Motor neuron (in vitro differentiated cells): ENCODE results near the gene ARHGAP24. TPM values are rescaled to one million over a fixed set of nuclear protein-coding genes. Genes with fewer than 3 reads are reported as not detected.
A peak's percentile ranks its signal among the peaks of the same experiment; 100 is the strongest.

Experiments
- ATAC-seq, 8 experiments: fragments of 200-7000 bp; cut with Tn5 transposase; replicated peaks in 6 of 8; 2 replicates each; pipeline ENCODE4 v1.8.0; 2021; ENCODE audit warnings: mild to moderate bottlenecking in 8 of 8, moderate library complexity in 8 of 8
- H3K27ac ChIP-seq, 2 donors: fragments of 250-450 bp; sonication (Bioruptor Pico); 2 replicates each; pipeline ENCODE4 v1.9.0; 2021; ENCODE audit warnings: antibody characterized with exemption in 2 of 2, mild to moderate bottlenecking in 2 of 2, moderate library complexity in 1 of 2
- H3K4me1 ChIP-seq, 2 donors: fragments of 250-450 bp; sonication (Bioruptor Pico); replicated peaks in 1 of 2; 2 replicates each; pipeline ENCODE4 v1.6.1; 2021; ENCODE audit warnings: antibody characterized with exemption in 2 of 2, mild to moderate bottlenecking in 2 of 2, moderate library complexity in 1 of 2
- H3K4me3 ChIP-seq, 5 donors: fragments of 250-450 bp; sonication (Bioruptor Pico); 2 replicates each; pipeline ENCODE4 v1.9.0; 2021; ENCODE audit warnings: antibody characterized with exemption in 5 of 5, mild to moderate bottlenecking in 5 of 5, moderate library complexity in 4 of 5
- WGBS, 10 experiments: fragments of 450-650 bp; shearing (Covaris generic); methylation state at CpG; one replicate each; pipeline ENCODE4 v1.0.0; 2022; 5-methylcytosine and 5-hydroxymethylcytosine counted together
- in situ Hi-C, 9 experiments: fragments of 400-800 bp; cut with MboI; loops; one replicate each; pipeline ENCODE4 v1.15.0; 2021; ENCODE audit warnings: low sequenced_read_pairs in 9 of 9, low pct_unique_long_range_greater_than_20kb in 2 of 9; ENCODE audit not compliant: unreplicated experiment in 9 of 9
- total RNA-seq, 8 experiments: library from RNA; unstranded; fragments of 300-600 nt; gene quantifications; 2 replicates each; pipeline versions ENCODE4 v1.2.3 to v1.2.4, GENCODE V29; 2022

The ARHGAP24 gene
- total RNA-seq, 8 experiments from 2014 or later = 0.67 to 17.6 (median 2.5) TPM

- peaks cover 0 to 3% of the 10 kb centered on the region in 2 donors for H3K4me1 ChIP-seq
- no peak overlapping the region for H3K27ac ChIP-seq
- ATAC-seq = no peak
- 83 to 100% (median 94%) methylated on average over 1 to 5 of the region's 5 CpGs; no CpG with 5 or more reads in 2 of the 10 experiments for WGBS, 10 experiments
- no peak overlapping the region for H3K4me3 ChIP-seq
- in situ Hi-C loops = no loop called here
Measured at GRCh38 chr4:85544751-85545150, 69.8 kb downstream of the ARHGAP24 start.

- no peak for ATAC-seq
- in situ Hi-C loops = no loop called here
- 50 to 100% (median 89%) methylated on average over 1 to 2 of the region's 2 CpGs; no CpG with 5 or more reads in 2 of the 10 experiments for WGBS, 10 experiments
- peaks cover 0 to 3% of the 10 kb centered on the region in 2 donors for H3K4me1 ChIP-seq
- H3K27ac ChIP-seq = no peak overlapping the region
- H3K4me3 ChIP-seq = no peak overlapping the region
Measured at GRCh38 chr4:85548116-85548515, 73.2 kb downstream of the ARHGAP24 start.

GRCh38 chr4:85548841-85549240, 73.9 kb downstream of the ARHGAP24 start:
- ATAC-seq = no peak
- H3K4me1 ChIP-seq = no peaks in the 10 kb centered on the region
- H3K27ac ChIP-seq = no peak overlapping the region
- no peak overlapping the region for H3K4me3 ChIP-seq
- in situ Hi-C loops = no loop called here
- 58 to 100% (median 89%) methylated on average over 1 to 2 of the region's 2 CpGs; no CpG with 5 or more reads in 2 of the 10 experiments for WGBS, 10 experiments

- ATAC-seq = peak in 2 of 8 experiments; percentile 65 to 75
- WGBS, 10 experiments = 75 to 100% (median 90%) methylated on average over 1 of the region's 1 CpG; no CpG with 5 or more reads in 6 of the 10 experiments
- Histone ChIP-seq H3K4me3 (no peak overlapping the region), H3K4me1 (peaks cover 0 to 24% of the 10 kb centered on the region in 2 donors), H3K27ac (no peak overlapping the region)
- in situ Hi-C loops = no loop called here
Measured at GRCh38 chr4:85555206-85555605, 80.3 kb downstream of the ARHGAP24 start.

- in situ Hi-C loops = no loop called here
- peak in 4 of 8 experiments; percentile 57 to 98 (median 76) for ATAC-seq
- H3K4me3 ChIP-seq = no peak overlapping the region
- peaks cover 0 to 28% of the 10 kb centered on the region in 2 donors for H3K4me1 ChIP-seq
- H3K27ac ChIP-seq = no peak overlapping the region
- WGBS, 10 experiments = 0 to 57% methylated on average over 1 of the region's 4 CpGs; no CpG with 5 or more reads in 8 of the 10 experiments
Measured at GRCh38 chr4:85556283-85556682, 81.3 kb downstream of the ARHGAP24 start.

- Histone ChIP-seq H3K27ac (no peak overlapping the region), H3K4me1 (peaks cover 0 to 28% of the 10 kb centered on the region in 2 donors), H3K4me3 (no peak overlapping the region)
- in situ Hi-C loops = no loop called here
- WGBS, 10 experiments = 20 to 100% (median 100%) methylated on average over 1 to 4 of the region's 6 CpGs; no CpG with 5 or more reads in 2 of the 10 experiments
- ATAC-seq = no peak
Measured at GRCh38 chr4:85557016-85557901, 82.3 kb downstream of the ARHGAP24 start.

- Histone ChIP-seq H3K4me3 (no peak overlapping the region), H3K4me1 (no peaks in the 10 kb centered on the region), H3K27ac (no peak overlapping the region)
- 80 to 100% (median 89%) methylated on average over 1 to 4 of the region's 4 CpGs; no CpG with 5 or more reads in 2 of the 10 experiments for WGBS, 10 experiments
- in situ Hi-C loops = no loop called here
- no peak for ATAC-seq
Measured at GRCh38 chr4:85565761-85566480, 91.0 kb downstream of the ARHGAP24 start.

- in situ Hi-C loops = no loop called here
- Histone ChIP-seq H3K4me3 (no peak overlapping the region), H3K27ac (no peak overlapping the region), H3K4me1 (no peaks in the 10 kb centered on the region)
- ATAC-seq = no peak
- WGBS, 10 experiments = 44 to 100% (median 87%) methylated on average over 1 to 2 of the region's 2 CpGs
Measured at GRCh38 chr4:85569730-85570299, 94.9 kb downstream of the ARHGAP24 start.

- in situ Hi-C loops = no loop called here
- no peak for ATAC-seq
- WGBS, 10 experiments = 35 to 100% (median 60%) methylated on average over 1 to 3 of the region's 3 CpGs; no CpG with 5 or more reads in 1 of the 10 experiments
- Histone ChIP-seq H3K4me1 (peaks cover 0 to 2% of the 10 kb centered on the region in 2 donors), H3K4me3 (no peak overlapping the region), H3K27ac (no peak overlapping the region)
Measured at GRCh38 chr4:85570388-85570787, 95.4 kb downstream of the ARHGAP24 start.

GRCh38 chr4:85571008-85571407, 96.1 kb downstream of the ARHGAP24 start:
- in situ Hi-C loops = no loop called here
- no peak overlapping the region for H3K4me3 ChIP-seq
- H3K4me1 ChIP-seq = peaks cover 0 to 2% of the 10 kb centered on the region in 2 donors
- no peak for ATAC-seq
- no peak overlapping the region for H3K27ac ChIP-seq

GRCh38 chr4:85573270-85573669, 98.3 kb downstream of the ARHGAP24 start:
- ATAC-seq = peak in 1 of 8 experiments; percentile 18
- Histone ChIP-seq H3K4me1 (peaks cover 0 to 2% of the 10 kb centered on the region in 2 donors), H3K27ac (no peak overlapping the region), H3K4me3 (no peak overlapping the region)
- in situ Hi-C loops = no loop called here
- WGBS, 10 experiments = 100% methylated on average over 1 of the region's 1 CpG; no CpG with 5 or more reads in 3 of the 10 experiments

- peaks cover 0 to 2% of the 10 kb centered on the region in 2 donors for H3K4me1 ChIP-seq
- ATAC-seq = no peak
- H3K27ac ChIP-seq = no peak overlapping the region
- 0 to 100% (median 75%) methylated on average over 1 to 4 of the region's 4 CpGs; no CpG with 5 or more reads in 1 of the 10 experiments for WGBS, 10 experiments
- no peak overlapping the region for H3K4me3 ChIP-seq
- in situ Hi-C loops = no loop called here
Measured at GRCh38 chr4:85577307-85577706, 102.4 kb downstream of the ARHGAP24 start.

- no peak for ATAC-seq
Measured at GRCh38 chr4:85579942-85580341, 105.0 kb downstream of the ARHGAP24 start.

More at GRCh38 chr4:85579942-85580341, 105.0 kb downstream of the ARHGAP24 start:
- peaks cover 0 to 2% of the 10 kb centered on the region in 2 donors for H3K4me1 ChIP-seq
- in situ Hi-C loops = no loop called here
- 77 to 100% (median 100%) methylated on average over 1 to 2 of the region's 2 CpGs; no CpG with 5 or more reads in 1 of the 10 experiments for WGBS, 10 experiments
- H3K27ac ChIP-seq = no peak overlapping the region
- H3K4me3 ChIP-seq = no peak overlapping the region
